GM23338 (cell line): ENCODE data around the gene CDC14B. TPM values are rescaled to one million over a fixed set of nuclear protein-coding genes. Genes with fewer than 3 reads are reported as not detected.
A peak's percentile ranks its signal among the peaks of the same experiment; 100 is the strongest.
"Not testable (repeated sequence)": the region's sequence is repeated elsewhere in the genome, so short reads cannot be mapped to it uniquely, and the experiment has no call there.

ENCODE experiments used
- ATAC-seq: fragments of 200-7000 bp; cut with Tn5 transposase; 3 replicates; pipeline ENCODE4 v1.9.1; 2020
- DNase-seq: peaks from one replicate; pipeline ENCODE4 v3.0.0-alpha.2; 2015; ENCODE audit warnings: low spot score
- H2AFZ ChIP-seq: fragments of 200-600 bp; sonication (generic); 2 replicates; pipeline ENCODE4 v1.8.0; 2016; ENCODE audit warnings: antibody characterized with exemption, mild to moderate bottlenecking, moderate library complexity
- H3F3A ChIP-seq: fragments of 200-600 bp; sonication (generic); replicated peaks from 2 replicates; pipeline ENCODE4 v1.8.0; 2017; ENCODE audit warnings: antibody characterized with exemption, mixed run types, low read depth
- H3K27ac ChIP-seq: fragments of 200-600 bp; sonication (generic); 2 replicates; pipeline ENCODE4 v1.6.1; 2016; ENCODE audit warnings: low read depth
- H3K27me3 ChIP-seq: fragments of 200-600 bp; sonication (generic); 2 replicates; pipeline ENCODE4 v1.8.0; 2016; ENCODE audit warnings: mild to moderate bottlenecking, mixed run types, moderate library complexity; ENCODE audit not compliant: insufficient read depth
- H3K36me3 ChIP-seq: fragments of 200-600 bp; sonication (generic); 2 replicates; pipeline ENCODE4 v1.8.0; 2016; ENCODE audit warnings: mild to moderate bottlenecking; ENCODE audit not compliant: insufficient read depth
- H3K4me1 ChIP-seq: fragments of 200-600 bp; sonication (generic); 2 replicates; pipeline ENCODE4 v1.8.0; 2016; ENCODE audit warnings: mild to moderate bottlenecking, moderate library complexity; ENCODE audit not compliant: insufficient read depth
- H3K4me2 ChIP-seq: fragments of 200-600 bp; sonication (generic); 2 replicates; pipeline ENCODE4 v1.7.1; 2017; ENCODE audit warnings: mixed run types
- H3K4me3 ChIP-seq: fragments of 200-600 bp; sonication (generic); 2 replicates; pipeline ENCODE4 v1.6.1; 2016; ENCODE audit warnings: mixed run types
- H3K79me2 ChIP-seq: fragments of 200-600 bp; sonication (generic); replicated peaks from 2 replicates; pipeline ENCODE4 v1.8.0; 2017; ENCODE audit warnings: mild to moderate bottlenecking; ENCODE audit not compliant: insufficient read depth
- H3K9me2 ChIP-seq: fragments of 200-600 bp; sonication (generic); 2 replicates; pipeline ENCODE4 v1.8.0; 2017; ENCODE audit not compliant: insufficient read depth
- H4K20me1 ChIP-seq: fragments of 200-600 bp; sonication (generic); replicated peaks from 2 replicates; pipeline ENCODE4 v1.8.0; 2017; ENCODE audit warnings: mild to moderate bottlenecking; ENCODE audit not compliant: insufficient read depth
- H3K27ac Mint-ChIP-seq: 2 replicates; pipeline ENCODE4 v1.8.0; 2020; ENCODE audit warnings: inconsistent platforms, mild to moderate bottlenecking, moderate library complexity, mixed read lengths
- H3K27me3 Mint-ChIP-seq: 3 replicates; pipeline ENCODE4 v1.8.0; 2022; ENCODE audit warnings: low read depth, mild to moderate bottlenecking, moderate library complexity, mixed read lengths, inconsistent platforms; ENCODE audit not compliant: insufficient read depth, poor library complexity
- H3K36me3 Mint-ChIP-seq: 3 replicates; pipeline ENCODE4 v1.8.0; 2021; ENCODE audit warnings: low read depth, mild to moderate bottlenecking, inconsistent platforms, moderate library complexity, mixed read lengths
- H3K4me1 Mint-ChIP-seq: 3 replicates; pipeline ENCODE4 v1.8.0; 2020; ENCODE audit warnings: mild to moderate bottlenecking, inconsistent platforms, mixed read lengths
- H3K4me3 Mint-ChIP-seq: 3 replicates; pipeline ENCODE4 v1.8.0; 2021; ENCODE audit warnings: moderate library complexity, mild to moderate bottlenecking, inconsistent platforms, mixed read lengths
- H3K9me3 Mint-ChIP-seq: 3 replicates; pipeline ENCODE4 v1.8.0; 2020; ENCODE audit warnings: moderate library complexity, mild to moderate bottlenecking, inconsistent platforms, mixed read lengths
- CREB1 ChIP-seq: fragments of 250-450 bp; sonication (Bioruptor Pico); IDR thresholded peaks from 2 replicates; pipeline ENCODE4 v1.5.0; 2020; ENCODE audit warnings: low read depth, mild to moderate bottlenecking, moderate library complexity
- CTCF ChIP-seq, 2 experiments: fragments of 200-600 bp in 1 of 2; sonication (generic) in 1 of 2; conservative IDR thresholded peaks; 2 replicates each; pipeline versions ENCODE4 v1.5.1 to v1.6.1; 2016 to 2017; ENCODE audit warnings: antibody characterized with exemption in 2 of 2, low read depth in 2 of 2, mild to moderate bottlenecking in 2 of 2, moderate library complexity in 1 of 2
- EZH2 ChIP-seq: fragments of 200-600 bp; sonication (generic); IDR thresholded peaks from one replicate; pipeline ENCODE4 v1.8.0; 2017; ENCODE audit warnings: antibody characterized with exemption, mild to moderate bottlenecking, low read depth; ENCODE audit not compliant: unreplicated experiment
- EZH2phosphoT487 ChIP-seq: fragments of 200-600 bp; sonication (generic); IDR thresholded peaks from one replicate; pipeline ENCODE4 v1.8.1; 2018; ENCODE audit warnings: antibody characterized with exemption; ENCODE audit not compliant: unreplicated experiment
- JUNB ChIP-seq: IDR thresholded peaks from one replicate; pipeline ENCODE4 v1.6.1; 2016; ENCODE audit warnings: antibody characterized with exemption; ENCODE audit not compliant: unreplicated experiment
- NANOG ChIP-seq: IDR thresholded peaks from 2 replicates; pipeline ENCODE4 v1.6.1; 2016; ENCODE audit warnings: antibody characterized with exemption, borderline replicate concordance
- REST ChIP-seq: IDR thresholded peaks from one replicate; pipeline ENCODE4 v1.6.1; 2018; ENCODE audit warnings: antibody characterized with exemption; ENCODE audit not compliant: unreplicated experiment
- ZNF114 ChIP-seq: fragments of 250-450 bp; sonication (Bioruptor Pico); IDR thresholded peaks from 2 replicates; pipeline ENCODE4 v1.5.0; 2020; ENCODE audit warnings: mild to moderate bottlenecking, moderate library complexity
- ZNF331 ChIP-seq: fragments of 250-450 bp; sonication (Bioruptor Pico); IDR thresholded peaks from 2 replicates; pipeline ENCODE4 v1.5.0; 2020; ENCODE audit warnings: low read depth, mild to moderate bottlenecking, moderate library complexity
- ZNF462 ChIP-seq: fragments of 250-450 bp; sonication (Bioruptor Pico); IDR thresholded peaks from 2 replicates; pipeline ENCODE4 v1.5.0; 2020; ENCODE audit warnings: mild to moderate bottlenecking, moderate library complexity
- polyA plus RNA-seq: library from polyadenylated mRNA; unstranded; fragments of >200 nt; fragmentation: Nextera tagmentation; extraction: Ambion mirVana; gene quantifications from 2 replicates; pipeline ENCODE4 v1.2.1, GENCODE V29; 2016
- total RNA-seq: library from RNA; depleted of rRNA; stranded (reverse); fragments of >200 nt; shearing (Covaris generic); gene quantifications from 2 replicates; pipeline ENCODE4 v1.2.3, GENCODE V29; 2014

The CDC14B gene
- total and polyA plus RNA-seq, 2 experiments from 2014 or later: 12.2 to 52.1 TPM

- H3K4me3 ChIP-seq, H2AFZ ChIP-seq, H3K36me3 ChIP-seq, H3K27me3 Mint-ChIP-seq, H3K27ac ChIP-seq, H3K36me3 Mint-ChIP-seq, H3F3A ChIP-seq, H3K9me3 Mint-ChIP-seq, ATAC-seq, H3K4me2 ChIP-seq, DNase-seq, H3K4me3 Mint-ChIP-seq, H3K9me2 ChIP-seq, H3K27ac Mint-ChIP-seq: not testable (repeated sequence)
- H3K27me3 ChIP-seq: peaks cover 20% of the 10 kb centered on the region
- H3K4me1 Mint-ChIP-seq: peaks cover 64% of the 10 kb centered on the region
- H4K20me1 ChIP-seq: peaks cover 49% of the 10 kb centered on the region
- H3K4me1 ChIP-seq: peaks cover 32% of the 10 kb centered on the region
- peaks cover 88% of the 10 kb centered on the region for H3K79me2 ChIP-seq
Measured at GRCh38 chr9:96614664-96615063, 5.0 kb downstream of the CDC14B start.

GRCh38 chr9:96612966-96613589 is 6.6 kb downstream of the CDC14B start:
- Histone ChIP-seq H3K4me2 (peak overlapping the region; percentile 64), H3K27me3 (peaks cover 10% of the 10 kb centered on the region), H3K79me2 (peaks cover 100% of the 10 kb centered on the region), H3K9me2 (no peaks in the 10 kb centered on the region), H3K4me1 (peaks cover 29% of the 10 kb centered on the region), H4K20me1 (peaks cover 47% of the 10 kb centered on the region), H2AFZ (no peak overlapping the region), H3F3A (no peaks in the 10 kb centered on the region; the same call in 1 of the 2 replicates), H3K36me3 (no peaks in the 10 kb centered on the region), H3K27ac (no peak overlapping the region), H3K4me3 (peak overlapping the region; percentile 27; the same call in 1 of the 2 replicates)
- peaks cover 5% of the 10 kb centered on the region for H3K27me3 Mint-ChIP-seq
- H3K27ac Mint-ChIP-seq: peak overlapping the region; percentile 11; the same call in 1 of the 2 replicates
- H3K4me3 Mint-ChIP-seq: peak overlapping the region; percentile 17
- no peaks in the 10 kb centered on the region for H3K36me3 Mint-ChIP-seq
- ATAC-seq: no peak
- H3K4me1 Mint-ChIP-seq: peaks cover 64% of the 10 kb centered on the region
- no peaks in the 10 kb centered on the region for H3K9me3 Mint-ChIP-seq
- no peak for DNase-seq
- TF ChIP-seq ZNF462 (CRISPR knock-in tag): no peak
- TF ChIP-seq NANOG: no peak
- no peak for TF ChIP-seq EZH2
- TF ChIP-seq ZNF331 (CRISPR knock-in tag): no peak
- TF ChIP-seq JUNB: no peak
- no peak for TF ChIP-seq EZH2phosphoT487
- TF ChIP-seq ZNF114: no peak
- TF ChIP-seq CTCF (conservative IDR thresholded peaks at IDR 0.05; ENCODE audit: low read depth in 2 of 2): no peak
- no peak for TF ChIP-seq REST
- no peak for TF ChIP-seq CREB1
